CD4-positive, CD25-positive, alpha-beta regulatory T cell (primary cell): ENCODE results near the gene CYS1. TPM values are rescaled to one million over a fixed set of nuclear protein-coding genes. Genes with fewer than 3 reads are reported as not detected.

Experiments
- ATAC-seq, 2 donors: fragments of 150-1000 bp; cut with Tn5 transposase; one replicate each; pipeline ENCODE4 v1.10.0; 2021; ENCODE audit warnings: low read depth in 2 of 2, moderate number of reproducible peaks in 2 of 2, moderate library complexity in 1 of 2
- DNase-seq, 3 donors: peaks; one replicate each; pipeline versions ENCODE4 v3.0.0 to v3.0.0-alpha.2; 2012 to 2022; ENCODE audit warnings: mixed read lengths in 1 of 3
- H3K27ac ChIP-seq: one replicate; pipeline ENCODE4 v1.7.0; 2013; ENCODE audit warnings: mild to moderate bottlenecking, low read length; ENCODE audit not compliant: insufficient read depth, poor library complexity, severe bottlenecking
- H3K27me3 ChIP-seq: one replicate; pipeline ENCODE4 v1.7.0; 2013; ENCODE audit warnings: low read length; ENCODE audit not compliant: control insufficient read depth, insufficient read depth
- H3K36me3 ChIP-seq: one replicate; pipeline ENCODE4 v1.7.0; 2013; ENCODE audit warnings: mild to moderate bottlenecking, low read length, moderate library complexity; ENCODE audit not compliant: control insufficient read depth, insufficient read depth
- H3K4me1 ChIP-seq: 2 replicates; pipeline ENCODE4 v1.7.0; 2013; ENCODE audit warnings: mild to moderate bottlenecking, low read length; ENCODE audit not compliant: insufficient read depth, control insufficient read depth, poor library complexity, severe bottlenecking
- H3K4me3 ChIP-seq: one replicate; pipeline ENCODE4 v1.7.0; 2013; ENCODE audit warnings: low read depth, mild to moderate bottlenecking, low read length, moderate library complexity
- H3K9me3 ChIP-seq, 2 experiments: 1 replicate in 1 of 2; 2 replicates in 1 of 2; pipeline ENCODE4 v1.7.0; 2013; ENCODE audit warnings: low read length in 2 of 2, mild to moderate bottlenecking in 1 of 2, moderate library complexity in 1 of 2; ENCODE audit not compliant: control insufficient read depth in 2 of 2
- H3K27ac Mint-ChIP-seq, 3 donors: one replicate each; pipeline ENCODE4 v1.8.0; 2020 to 2022; ENCODE audit warnings: mild to moderate bottlenecking in 3 of 3, mixed read lengths in 3 of 3, moderate library complexity in 2 of 3
- H3K27me3 Mint-ChIP-seq: one replicate; pipeline ENCODE4 v1.8.0; 2022; ENCODE audit warnings: mild to moderate bottlenecking, mixed read lengths
- H3K36me3 Mint-ChIP-seq: one replicate; pipeline ENCODE4 v1.8.0; 2020; ENCODE audit warnings: mixed read lengths
- H3K4me1 Mint-ChIP-seq, 4 donors: one replicate each; pipeline ENCODE4 v1.8.0; 2020 to 2022; ENCODE audit warnings: mixed read lengths in 4 of 4, mild to moderate bottlenecking in 1 of 4
- H3K4me3 Mint-ChIP-seq, 4 donors: one replicate each; pipeline ENCODE4 v1.8.0; 2020 to 2022; ENCODE audit warnings: mild to moderate bottlenecking in 4 of 4, mixed read lengths in 4 of 4, moderate library complexity in 3 of 4
- H3K9me3 Mint-ChIP-seq, 7 donors: one replicate each; pipeline ENCODE4 v1.8.0; 2020 to 2022; ENCODE audit warnings: mixed read lengths in 7 of 7, mild to moderate bottlenecking in 3 of 7, moderate library complexity in 2 of 7
- polyA plus RNA-seq, 4 donors: library from polyadenylated mRNA; unstranded; fragments of 300-500 nt; fragmentation: Illumina TruSeq; gene quantifications; one replicate each; pipeline ENCODE4 v1.2.3, GENCODE V29; 2021
- total RNA-seq: library from RNA; stranded (reverse); gene quantifications from one replicate; pipeline ENCODE4 v1.2.3, GENCODE V29; 2022

Gene CYS1
- total and polyA plus RNA-seq, 5 donors from 2014 or later: not detected

GRCh38 chr2:10091182-10091888 lies 11.1 kb upstream of the CYS1 start:
- Mint-ChIP-seq H3K27me3 (peaks cover 73% of the 10 kb centered on the region), H3K27ac (no peak overlapping the region), H3K4me1 (peaks cover 0 to 7% (median 0%) of the 10 kb centered on the region in 4 donors), H3K4me3 (peak overlapping the region in 3 of 4 donors; percentile 72 to 82 (median 72)), H3K9me3 (peaks cover 0 to 8% (median 0%) of the 10 kb centered on the region in 7 donors), H3K36me3 (peaks cover 3% of the 10 kb centered on the region)
- peak in 1 of 3 donors; percentile 56 for DNase-seq
- ATAC-seq: peak in 1 of 2 donors; percentile 45
- peaks cover 31% of the 10 kb centered on the region for H3K27me3 ChIP-seq
- H3K27ac ChIP-seq: no peak overlapping the region
- peaks cover 0 to 2% of the 10 kb centered on the region in 2 experiments for H3K9me3 ChIP-seq
- H3K36me3 ChIP-seq: no peaks in the 10 kb centered on the region
- H3K4me3 ChIP-seq: no peak overlapping the region
- H3K4me1 ChIP-seq: peaks cover 5% of the 10 kb centered on the region

- Mint-ChIP-seq H3K4me3 (no peak overlapping the region), H3K4me1 (peaks cover 0 to 7% (median 0%) of the 10 kb centered on the region in 4 donors), H3K9me3 (peaks cover 0 to 8% (median 0%) of the 10 kb centered on the region in 7 donors), H3K27me3 (peaks cover 70% of the 10 kb centered on the region), H3K36me3 (peaks cover 3% of the 10 kb centered on the region), H3K27ac (no peak overlapping the region)
- ATAC-seq (no peak), DNase-seq (no peak)
- Histone ChIP-seq H3K27ac (no peak overlapping the region), H3K36me3 (no peaks in the 10 kb centered on the region), H3K27me3 (peaks cover 37% of the 10 kb centered on the region), H3K4me1 (peaks cover 5% of the 10 kb centered on the region), H3K4me3 (no peak overlapping the region), H3K9me3 (peaks cover 0 to 2% of the 10 kb centered on the region in 2 experiments)
Measured at GRCh38 chr2:10089565-10090190, 9.5 kb upstream of the CYS1 start.

- no peak overlapping the region for H3K27ac Mint-ChIP-seq
- no peaks in the 10 kb centered on the region for H3K36me3 Mint-ChIP-seq
- no peak overlapping the region for H3K4me3 ChIP-seq
- no peaks in the 10 kb centered on the region for H3K9me3 ChIP-seq
- H3K9me3 Mint-ChIP-seq: peaks cover 0 to 5% (median 0%) of the 10 kb centered on the region in 7 donors
- ATAC-seq (no peak), DNase-seq (no peak)
- no peak overlapping the region for H3K4me3 Mint-ChIP-seq
- peaks cover 5% of the 10 kb centered on the region for H3K4me1 ChIP-seq
- no peaks in the 10 kb centered on the region for H3K36me3 ChIP-seq
- no peak overlapping the region for H3K27ac ChIP-seq
- peaks cover 0 to 7% (median 4%) of the 10 kb centered on the region in 4 donors for H3K4me1 Mint-ChIP-seq
- peaks cover 80% of the 10 kb centered on the region for H3K27me3 Mint-ChIP-seq
- H3K27me3 ChIP-seq: peaks cover 40% of the 10 kb centered on the region
Measured at GRCh38 chr2:10087360-10087759, 7.1 kb upstream of the CYS1 start.

- no peak overlapping the region for H3K27ac ChIP-seq
- no peak overlapping the region for H3K4me3 ChIP-seq
- ATAC-seq (no peak), DNase-seq (no peak)
- H3K27ac Mint-ChIP-seq: peak overlapping the region in 1 of 3 donors; percentile 20
- H3K9me3 ChIP-seq: no peaks in the 10 kb centered on the region
- no peaks in the 10 kb centered on the region for H3K36me3 ChIP-seq
- no peaks in the 10 kb centered on the region for H3K36me3 Mint-ChIP-seq
- no peak overlapping the region for H3K4me3 Mint-ChIP-seq
- H3K27me3 ChIP-seq: peaks cover 38% of the 10 kb centered on the region
- peaks cover 77% of the 10 kb centered on the region for H3K27me3 Mint-ChIP-seq
- peaks cover 5% of the 10 kb centered on the region for H3K4me1 ChIP-seq
- peaks cover 0 to 7% (median 4%) of the 10 kb centered on the region in 4 donors for H3K4me1 Mint-ChIP-seq
- H3K9me3 Mint-ChIP-seq: peaks cover 0 to 2% (median 0%) of the 10 kb centered on the region in 7 donors
Measured at GRCh38 chr2:10086950-10087349, 6.7 kb upstream of the CYS1 start.

- Histone ChIP-seq H3K4me3 (no peak overlapping the region), H3K9me3 (no peaks in the 10 kb centered on the region), H3K36me3 (no peaks in the 10 kb centered on the region), H3K4me1 (peaks cover 10% of the 10 kb centered on the region), H3K27ac (no peak overlapping the region), H3K27me3 (peaks cover 39% of the 10 kb centered on the region)
- Mint-ChIP-seq H3K27ac (no peak overlapping the region), H3K4me3 (no peak overlapping the region), H3K27me3 (peaks cover 81% of the 10 kb centered on the region), H3K4me1 (peaks cover 3 to 11% (median 9%) of the 10 kb centered on the region in 4 donors), H3K9me3 (peaks cover 0 to 1% (median 0%) of the 10 kb centered on the region in 7 donors), H3K36me3 (no peaks in the 10 kb centered on the region)
- ATAC-seq: no peak
- no peak for DNase-seq
Measured at GRCh38 chr2:10085668-10086059, 5.5 kb upstream of the CYS1 start.

GRCh38 chr2:10085043-10085667 lies 4.9 kb upstream of the CYS1 start:
- no peak overlapping the region for H3K4me3 ChIP-seq
- H3K9me3 Mint-ChIP-seq: peaks cover 0 to 1% (median 0%) of the 10 kb centered on the region in 7 donors
- peaks cover 14% of the 10 kb centered on the region for H3K4me1 ChIP-seq
- no peak overlapping the region for H3K4me3 Mint-ChIP-seq
- H3K27ac ChIP-seq: no peak overlapping the region
- H3K4me1 Mint-ChIP-seq: peaks cover 3 to 11% (median 8%) of the 10 kb centered on the region in 4 donors
- DNase-seq: no peak
- peaks cover 76% of the 10 kb centered on the region for H3K27me3 Mint-ChIP-seq
- H3K27me3 ChIP-seq: peaks cover 35% of the 10 kb centered on the region
- H3K36me3 Mint-ChIP-seq: no peaks in the 10 kb centered on the region
- no peaks in the 10 kb centered on the region for H3K36me3 ChIP-seq
- ATAC-seq: no peak
- no peak overlapping the region for H3K27ac Mint-ChIP-seq
- H3K9me3 ChIP-seq: no peaks in the 10 kb centered on the region

GRCh38 chr2:10084223-10084865 lies 4.1 kb upstream of the CYS1 start:
- ATAC-seq (no peak), DNase-seq (no peak)
- Histone ChIP-seq H3K27ac (no peak overlapping the region), H3K4me3 (no peak overlapping the region), H3K36me3 (no peaks in the 10 kb centered on the region), H3K4me1 (peaks cover 19% of the 10 kb centered on the region), H3K9me3 (no peaks in the 10 kb centered on the region), H3K27me3 (peaks cover 27% of the 10 kb centered on the region)
- Mint-ChIP-seq H3K9me3 (peaks cover 0 to 1% (median 0%) of the 10 kb centered on the region in 7 donors), H3K4me1 (peaks cover 3 to 12% (median 8%) of the 10 kb centered on the region in 4 donors), H3K27me3 (peaks cover 68% of the 10 kb centered on the region), H3K27ac (no peak overlapping the region), H3K4me3 (no peak overlapping the region), H3K36me3 (no peaks in the 10 kb centered on the region)
